Endothelial cell of umbilical vein (primary cell): ENCODE results near the gene PCDHGB4.
"Not testable (repeated sequence)": the region's sequence is repeated elsewhere in the genome, so short reads cannot be mapped to it uniquely, and the experiment has no call there.

ENCODE experiments used
- CTCF ChIP-seq, 2 donors: IDR thresholded peaks; 1 replicate in 1 of 2; 2 replicates in 1 of 2; pipeline ENCODE4 v1.5.1; 2011; ENCODE audit warnings: low read length in 2 of 2, mild to moderate bottlenecking in 2 of 2, moderate library complexity in 2 of 2, control low read depth in 1 of 2, inconsistent platforms in 1 of 2, low read depth in 1 of 2; ENCODE audit not compliant: insufficient read depth in 1 of 2; ENCODE audit errors: extremely low read depth in 1 of 2
- FOS ChIP-seq: IDR thresholded peaks from 2 replicates; pipeline ENCODE4 v1.6.1; 2011; ENCODE audit warnings: mild to moderate bottlenecking, low read length, moderate library complexity, borderline replicate concordance; ENCODE audit not compliant: insufficient read depth
- MAX ChIP-seq: IDR thresholded peaks from 2 replicates; pipeline ENCODE4 v1.6.1; 2011; ENCODE audit not compliant: insufficient read depth, insufficient read length
- POLR2A ChIP-seq: IDR thresholded peaks from 2 replicates; pipeline ENCODE4 v1.6.1; 2012; ENCODE audit warnings: low read depth, mild to moderate bottlenecking, control low read depth, low read length
- POLR2AphosphoS5 ChIP-seq: IDR thresholded peaks from 2 replicates; pipeline ENCODE4 v1.6.1; 2012; ENCODE audit warnings: low read depth, mild to moderate bottlenecking, control low read depth, low read length, moderate library complexity; ENCODE audit not compliant: insufficient read depth

- TF ChIP-seq FOS; CTCF (IDR thresholded peaks at IDR 0.05; ENCODE audit: extremely low read depth in 1 of 2, insufficient read depth in 1 of 2, low read depth in 1 of 2, low read length in 2 of 2); POLR2A; MAX; POLR2AphosphoS5: not testable (repeated sequence)
Observed at GRCh38 chr5:141375444-141376155, 11.9 kb upstream of the PCDHGB4 start.
